Measurements from ENCODE around the gene ATG4B.

- no peak for TF ChIP-seq CTCF (IDR thresholded peaks at IDR 0.05)
- TF ChIP-seq POLR2A (IDR thresholded peaks at IDR 0.05) = no peak
These were observed 30.2 kb upstream of the ATG4B start for GRCh38 chr2:241607162-241607885.

Data from thyroid gland (tissue), 4 donors.